ENCODE results near the gene EHD1. TPM values are rescaled to one million over a fixed set of nuclear protein-coding genes. Genes with fewer than 3 reads are reported as not detected.

EHD1 gene
- total and polyA plus RNA-seq, 9 of the 15 experiments (the other 6 are each of a cell fraction or from before 2014, with no cell fraction given), result 0.46 to 65.0 (median 16.4) TPM

GRCh38 chr11:64916040-64916774 is 37.8 kb upstream of the EHD1 start (continued):
- TF ChIP-seq, protein P1, sequence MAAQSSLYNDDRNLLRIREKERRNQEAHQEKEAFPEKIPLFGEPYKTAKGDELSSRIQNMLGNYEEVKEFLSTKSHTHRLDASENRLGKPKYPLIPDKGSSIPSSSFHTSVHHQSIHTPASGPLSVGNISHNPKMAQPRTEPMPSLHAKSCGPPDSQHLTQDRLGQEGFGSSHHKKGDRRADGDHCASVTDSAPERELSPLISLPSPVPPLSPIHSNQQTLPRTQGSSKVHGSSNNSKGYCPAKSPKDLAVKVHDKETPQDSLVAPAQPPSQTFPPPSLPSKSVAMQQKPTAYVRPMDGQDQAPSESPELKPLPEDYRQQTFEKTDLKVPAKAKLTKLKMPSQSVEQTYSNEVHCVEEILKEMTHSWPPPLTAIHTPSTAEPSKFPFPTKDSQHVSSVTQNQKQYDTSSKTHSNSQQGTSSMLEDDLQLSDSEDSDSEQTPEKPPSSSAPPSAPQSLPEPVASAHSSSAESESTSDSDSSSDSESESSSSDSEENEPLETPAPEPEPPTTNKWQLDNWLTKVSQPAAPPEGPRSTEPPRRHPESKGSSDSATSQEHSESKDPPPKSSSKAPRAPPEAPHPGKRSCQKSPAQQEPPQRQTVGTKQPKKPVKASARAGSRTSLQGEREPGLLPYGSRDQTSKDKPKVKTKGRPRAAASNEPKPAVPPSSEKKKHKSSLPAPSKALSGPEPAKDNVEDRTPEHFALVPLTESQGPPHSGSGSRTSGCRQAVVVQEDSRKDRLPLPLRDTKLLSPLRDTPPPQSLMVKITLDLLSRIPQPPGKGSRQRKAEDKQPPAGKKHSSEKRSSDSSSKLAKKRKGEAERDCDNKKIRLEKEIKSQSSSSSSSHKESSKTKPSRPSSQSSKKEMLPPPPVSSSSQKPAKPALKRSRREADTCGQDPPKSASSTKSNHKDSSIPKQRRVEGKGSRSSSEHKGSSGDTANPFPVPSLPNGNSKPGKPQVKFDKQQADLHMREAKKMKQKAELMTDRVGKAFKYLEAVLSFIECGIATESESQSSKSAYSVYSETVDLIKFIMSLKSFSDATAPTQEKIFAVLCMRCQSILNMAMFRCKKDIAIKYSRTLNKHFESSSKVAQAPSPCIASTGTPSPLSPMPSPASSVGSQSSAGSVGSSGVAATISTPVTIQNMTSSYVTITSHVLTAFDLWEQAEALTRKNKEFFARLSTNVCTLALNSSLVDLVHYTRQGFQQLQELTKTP (IDR thresholded peaks at IDR 0.05; ENCODE audit: low read depth in 1 of 2, partially characterized antibody in 2 of 2), result no peak
- no peak; the same call in 1 of the 2 replicates for TF ChIP-seq MGA (IDR thresholded peaks at IDR 0.05)
- TF ChIP-seq EHMT2 (IDR thresholded peaks at IDR 0.05), result no peak
- TF ChIP-seq POLR2G (IDR thresholded peaks at IDR 0.05; ENCODE audit: low read depth, low read length), result no peak
- no peak for TF ChIP-seq STAT6 (CRISPR knock-in tag; IDR thresholded peaks at IDR 0.05)
- TF ChIP-seq ETS1 (conservative IDR thresholded peaks at IDR 0.05; ENCODE audit: control insufficient read depth, low read depth, low read length), result peak; percentile 66; the same call in 1 of the 2 replicates

Data from K562 (cell line).